PC-9 (cell line): ENCODE results near the gene WNK2.

ENCODE experiments used
- EZH2 ChIP-seq: fragments of 200-600 bp; sonication (generic); IDR thresholded peaks from 2 replicates; pipeline ENCODE4 v1.8.0; 2017; ENCODE audit warnings: antibody characterized with exemption, low read depth
- TF ChIP-seq, protein P1 (sequence below): fragments of 200-600 bp; sonication (generic); conservative IDR thresholded peaks from 2 replicates; pipeline ENCODE4 v1.6.1; 2017; ENCODE audit warnings: mixed run types, antibody characterized with exemption, mild to moderate bottlenecking, moderate library complexity

DNA sequence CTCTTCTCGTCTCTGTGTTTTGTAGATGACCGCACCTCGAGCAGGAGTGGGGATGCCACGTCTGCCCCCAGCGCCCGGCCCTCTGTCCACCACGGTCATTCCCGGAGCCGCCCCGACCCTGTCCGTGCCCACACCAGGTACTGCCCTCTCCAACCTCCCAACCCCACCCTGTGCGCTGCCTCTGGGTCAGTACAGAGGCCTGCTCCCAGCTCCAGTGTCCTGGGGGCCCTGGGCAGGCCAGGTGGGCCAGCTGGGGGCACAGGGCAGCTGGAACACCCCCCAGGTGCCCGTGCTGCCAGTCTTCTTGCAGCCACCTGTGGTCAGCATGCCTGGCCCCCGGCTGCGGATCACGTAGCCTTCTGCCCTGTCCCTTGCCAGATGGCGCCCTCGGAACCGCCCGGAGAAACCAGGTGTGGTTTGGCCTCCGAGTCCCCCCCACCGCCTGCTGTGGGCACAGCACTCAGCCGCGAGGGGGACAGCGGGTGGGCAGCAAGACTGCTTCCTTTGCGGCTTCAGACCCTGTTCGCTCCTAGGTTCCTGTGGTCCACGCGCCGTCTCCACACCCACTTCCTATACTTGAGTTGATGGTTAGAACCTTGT is 133.7 kb downstream of the WNK2 start:
- TF ChIP-seq, protein P1, sequence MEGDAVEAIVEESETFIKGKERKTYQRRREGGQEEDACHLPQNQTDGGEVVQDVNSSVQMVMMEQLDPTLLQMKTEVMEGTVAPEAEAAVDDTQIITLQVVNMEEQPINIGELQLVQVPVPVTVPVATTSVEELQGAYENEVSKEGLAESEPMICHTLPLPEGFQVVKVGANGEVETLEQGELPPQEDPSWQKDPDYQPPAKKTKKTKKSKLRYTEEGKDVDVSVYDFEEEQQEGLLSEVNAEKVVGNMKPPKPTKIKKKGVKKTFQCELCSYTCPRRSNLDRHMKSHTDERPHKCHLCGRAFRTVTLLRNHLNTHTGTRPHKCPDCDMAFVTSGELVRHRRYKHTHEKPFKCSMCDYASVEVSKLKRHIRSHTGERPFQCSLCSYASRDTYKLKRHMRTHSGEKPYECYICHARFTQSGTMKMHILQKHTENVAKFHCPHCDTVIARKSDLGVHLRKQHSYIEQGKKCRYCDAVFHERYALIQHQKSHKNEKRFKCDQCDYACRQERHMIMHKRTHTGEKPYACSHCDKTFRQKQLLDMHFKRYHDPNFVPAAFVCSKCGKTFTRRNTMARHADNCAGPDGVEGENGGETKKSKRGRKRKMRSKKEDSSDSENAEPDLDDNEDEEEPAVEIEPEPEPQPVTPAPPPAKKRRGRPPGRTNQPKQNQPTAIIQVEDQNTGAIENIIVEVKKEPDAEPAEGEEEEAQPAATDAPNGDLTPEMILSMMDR = no peak
- TF ChIP-seq EZH2 = no peak
